Fibroblast of pulmonary artery (primary cell): Measurements from ENCODE around the gene GRIN3B.

Experiments used
- DNase-seq: peaks from one replicate; pipeline ENCODE4 v3.0.0-alpha.2; 2010; ENCODE audit warnings: low read depth
- H3K4me3 ChIP-seq: replicated peaks from 2 replicates; pipeline ENCODE4 v1.5.1; 2011; ENCODE audit warnings: low read depth, mild to moderate bottlenecking, control low read depth, low read length, moderate library complexity
- CTCF ChIP-seq: IDR thresholded peaks from 2 replicates; pipeline ENCODE4 v1.5.1; 2011; ENCODE audit warnings: mild to moderate bottlenecking, control low read depth, low read length, inconsistent platforms; ENCODE audit errors: missing control alignments

GRIN3B gene

GRCh38 chr19:996051-996838 lies 4.0 kb upstream of the GRIN3B start:
- H3K4me3 ChIP-seq: peak overlapping the region; percentile 30
- DNase-seq: peak; percentile 57

GRCh38 chr19:998064-998463 lies 2.2 kb upstream of the GRIN3B start:
- DNase-seq: no peak
- no peak for TF ChIP-seq CTCF
- H3K4me3 ChIP-seq: no peak overlapping the region

More at GRCh38 chr19:996051-996838, 4.0 kb upstream of the GRIN3B start:
- TF ChIP-seq CTCF: no peak

- H3K4me3 ChIP-seq: no peak overlapping the region
- no peak for DNase-seq
- TF ChIP-seq CTCF: no peak
Observed at GRCh38 chr19:999379-999719, 870 bp upstream of the GRIN3B start.

GRCh38 chr19:1000591-1001537 lies 645 bp downstream of the GRIN3B start:
- no peak overlapping the region for H3K4me3 ChIP-seq
- DNase-seq: no peak
- TF ChIP-seq CTCF: no peak

- no peak for DNase-seq
- no peak overlapping the region for H3K4me3 ChIP-seq
Observed at GRCh38 chr19:1001538-1002166, 1.4 kb downstream of the GRIN3B start.

GRCh38 chr19:1002600-1002999 lies 2.4 kb downstream of the GRIN3B start:
- H3K4me3 ChIP-seq: no peak overlapping the region
- no peak for TF ChIP-seq CTCF
- no peak for DNase-seq

More at GRCh38 chr19:1001538-1002166, 1.4 kb downstream of the GRIN3B start:
- peak; percentile 63 for TF ChIP-seq CTCF
